Measurements from ENCODE around the gene DNAI1.

- no peak for TF ChIP-seq POLR2A (IDR thresholded peaks at IDR 0.05; ENCODE audit: low read depth, low read length)
- TF ChIP-seq TAF1 (IDR thresholded peaks at IDR 0.05; ENCODE audit: borderline replicate concordance, low read depth, low read length): no peak
- TF ChIP-seq POLR2AphosphoS5 (IDR thresholded peaks at IDR 0.05; ENCODE audit: low read depth, low read length): no peak
Observed at GRCh38 chr9:34558919-34559623, 100.5 kb downstream of the DNAI1 start.

Measured in GM12892 (cell line).